ENCODE results near the gene CCDC102B.

- TF ChIP-seq CTCF (IDR thresholded peaks at IDR 0.05) = peak in 1 of 4 donors; percentile 6
- no peak for TF ChIP-seq POLR2A (IDR thresholded peaks at IDR 0.05)
These were observed 57.6 kb downstream of the CCDC102B start for GRCh38 chr18:68855491-68855890.

Data from right lobe of liver (tissue), 4 donors.